K562 (cell line): Measurements from ENCODE around the gene BST1. TPM values are rescaled to one million over a fixed set of nuclear protein-coding genes. Genes with fewer than 3 reads are reported as not detected.

Experiments used
- CEBPG ChIP-seq, 3 experiments: fragments of 200-800 bp in 1 of 3; sonication (Bioruptor generic) in 1 of 3; sonication (generic) in 1 of 3; formaldehyde crosslinking in 1 of 3; IDR thresholded peaks in 2 of 3; conservative IDR thresholded peaks in 1 of 3; 2 replicates each; pipeline versions ENCODE4 v1.6.1 to v1.8.0; 2016 to 2022; ENCODE audit warnings: missing compliant biosample characterization in 2 of 3, missing genetic modification characterization in 2 of 3, mild to moderate bottlenecking in 1 of 3, missing genetic modification reagents in 1 of 3
- CTBP1 ChIP-seq: fragments of 450-650 bp; IDR thresholded peaks from 2 replicates; pipeline ENCODE4 v1.6.1; 2016; ENCODE audit warnings: borderline replicate concordance
- ERF ChIP-seq: fragments of 450-650 bp; formaldehyde crosslinking; IDR thresholded peaks from 2 replicates; pipeline ENCODE4 v1.4.0; 2020; ENCODE audit warnings: mild to moderate bottlenecking, mixed read lengths
- ETS2 ChIP-seq: IDR thresholded peaks from 2 replicates; pipeline ENCODE4 v1.6.1; 2016; ENCODE audit warnings: borderline replicate concordance, missing genetic modification characterization, mild to moderate bottlenecking, moderate library complexity, missing compliant biosample characterization; ENCODE audit not compliant: poor library complexity, severe bottlenecking
- HEY1 ChIP-seq: fragments of 250-450 bp; sonication (Bioruptor Pico); IDR thresholded peaks from 2 replicates; pipeline ENCODE4 v1.5.0; 2020; ENCODE audit warnings: mild to moderate bottlenecking, moderate library complexity, borderline replicate concordance
- HMG20B ChIP-seq: fragments of 250-450 bp; sonication (Bioruptor Pico); IDR thresholded peaks from 2 replicates; pipeline ENCODE4 v1.5.0; 2021; ENCODE audit warnings: mild to moderate bottlenecking
- NCOA1 ChIP-seq: fragments of 450-650 bp; IDR thresholded peaks from 2 replicates; pipeline ENCODE4 v1.6.1; 2016; ENCODE audit warnings: low read depth
- POLR2AphosphoS2 ChIP-seq: IDR thresholded peaks from 2 replicates; pipeline ENCODE4 v1.6.1; 2012; ENCODE audit warnings: low read length, improper control_type of control experiment
- RBM14 ChIP-seq: fragments of 200-400 bp; formaldehyde crosslinking; IDR thresholded peaks from 2 replicates; pipeline ENCODE4 v1.6.1; 2018; ENCODE audit warnings: low read depth, mild to moderate bottlenecking, low read length, moderate library complexity, borderline replicate concordance; ENCODE audit not compliant: insufficient read depth
- RFX7 ChIP-seq: fragments of 250-450 bp; sonication (Bioruptor Pico); IDR thresholded peaks from 2 replicates; pipeline ENCODE4 v1.5.1; 2021; ENCODE audit warnings: mild to moderate bottlenecking
- ZNF12 ChIP-seq: sonication (generic); formaldehyde crosslinking; IDR thresholded peaks from 2 replicates; pipeline ENCODE4 v1.4.0; 2020; ENCODE audit warnings: mild to moderate bottlenecking, missing genetic modification reagents
- ZNF780A ChIP-seq: fragments of 250-450 bp; sonication (Bioruptor Pico); IDR thresholded peaks from 2 replicates; pipeline ENCODE4 v1.5.0; 2021; ENCODE audit warnings: mild to moderate bottlenecking
- polyA plus RNA-seq, 8 experiments: library from polyadenylated mRNA; depleted of rRNA in 4 of 8; stranded (reverse) in 5 of 8; unstranded in 3 of 8; fragments of >200 nt; fragmentation: Nextera tagmentation in 2 of 8; fragmentation: Illumina TruSeq in 1 of 8; extraction: Ambion mirVana in 2 of 8; extraction: Trizol in 1 of 8; gene quantifications; 2 replicates each; pipeline versions ENCODE4 v1.2.1 to v1.2.3, GENCODE V29; 2011 to 2014; ENCODE audit warnings: inconsistent platforms in 1 of 8, missing spikeins in 1 of 8
- total RNA-seq, 7 experiments: library from RNA; depleted of rRNA in 6 of 7; stranded (reverse); fragments of >200 nt in 6 of 7; fragmentation: Illumina TruSeq in 2 of 7; extraction: Trizol in 2 of 7; gene quantifications; 2 replicates each; pipeline versions ENCODE4 v1.2.1 to v1.2.3, GENCODE V29; 2011 to 2021; ENCODE audit warnings: low replicate concordance in 1 of 7
- TF ChIP-seq, protein P1 (sequence below), 3 experiments: fragments of 200-800 bp in 1 of 3; sonication (Bioruptor generic) in 1 of 3; sonication (generic) in 1 of 3; formaldehyde crosslinking in 1 of 3; IDR thresholded peaks; 2 replicates each; pipeline versions ENCODE4 v1.6.1 to v1.8.0; 2016 to 2022; ENCODE audit warnings: mild to moderate bottlenecking in 2 of 3, missing compliant biosample characterization in 2 of 3, missing genetic modification characterization in 2 of 3, missing genetic modification reagents in 1 of 3
- TF ChIP-seq, protein P2 (sequence below): fragments of 250-450 bp; sonication (Bioruptor Pico); IDR thresholded peaks from 2 replicates; pipeline ENCODE4 v1.5.0; 2020; ENCODE audit warnings: mild to moderate bottlenecking
- TF ChIP-seq, protein P3 (sequence below): sonication (generic); IDR thresholded peaks from 2 replicates; pipeline ENCODE4 v1.6.1; 2016
- TF ChIP-seq, protein P4 (sequence below): fragments of 150-350 bp; IDR thresholded peaks from 2 replicates; pipeline ENCODE4 v1.6.1; 2014; ENCODE audit warnings: low read depth, mild to moderate bottlenecking, low read length, borderline replicate concordance
- TF ChIP-seq, protein P5 (sequence below), 2 experiments: fragments of 450-650 bp; IDR thresholded peaks; 2 replicates each; pipeline ENCODE4 v1.6.1; 2016

BST1 gene
- total and polyA plus RNA-seq, 9 of the 15 experiments (the other 6 are each of a cell fraction or from before 2014, with no cell fraction given): 0.04 to 0.38 (median 0.07) TPM; not detected in 6

DNA sequence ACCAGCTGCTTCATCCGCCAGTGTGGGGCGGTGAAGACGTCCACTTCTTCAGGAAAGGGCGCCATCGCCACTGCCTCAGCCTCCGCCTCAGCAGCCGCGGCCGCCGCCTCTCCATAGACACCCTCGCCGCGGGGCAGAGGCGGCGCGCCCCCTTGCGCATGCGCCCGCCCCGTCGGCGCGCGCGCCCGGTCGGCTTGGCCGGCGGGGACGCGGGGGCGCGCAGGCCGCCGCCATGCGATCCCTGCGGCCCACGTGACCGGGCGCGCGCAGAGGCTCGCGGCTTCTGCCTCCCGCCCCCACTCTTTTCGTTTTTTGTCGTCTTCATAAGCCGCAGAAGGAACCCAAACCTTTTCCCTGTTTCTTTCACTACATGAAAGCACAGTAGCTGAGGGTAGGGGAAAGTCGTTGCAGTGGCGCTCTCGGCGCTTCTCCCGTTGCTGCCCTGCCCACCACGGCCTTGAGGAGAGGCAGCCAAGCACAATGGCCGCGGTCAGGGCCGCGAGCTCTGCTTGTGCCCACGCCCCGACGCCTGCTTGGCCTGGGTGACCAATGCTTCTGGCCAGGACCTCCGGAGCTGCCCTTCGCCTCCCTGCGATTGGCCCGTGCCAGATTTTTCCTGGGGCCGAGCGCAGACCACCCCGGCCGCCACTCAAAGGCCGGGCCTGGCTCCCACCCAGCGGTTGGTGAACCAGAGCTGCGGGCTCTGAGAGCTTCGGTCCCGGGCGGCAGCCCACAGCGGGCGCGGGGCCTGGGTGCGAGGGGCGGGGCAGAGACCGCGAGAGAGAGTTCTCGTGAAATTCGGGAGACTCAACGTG, 47.4 kb upstream of the BST1 start, which contains the start of gene FBXL5 (continued):
- TF ChIP-seq CEBPG (CRISPR knock-in tag; IDR thresholded peaks at IDR 0.05): no peak
- TF ChIP-seq CEBPG (tag; conservative IDR thresholded peaks at IDR 0.05 in 1 of 2, IDR thresholded peaks at IDR 0.05 in 1 of 2): no peak
- peak; percentile 65; the same call in 1 of the 2 replicates for TF ChIP-seq RFX7
- TF ChIP-seq, protein P1, sequence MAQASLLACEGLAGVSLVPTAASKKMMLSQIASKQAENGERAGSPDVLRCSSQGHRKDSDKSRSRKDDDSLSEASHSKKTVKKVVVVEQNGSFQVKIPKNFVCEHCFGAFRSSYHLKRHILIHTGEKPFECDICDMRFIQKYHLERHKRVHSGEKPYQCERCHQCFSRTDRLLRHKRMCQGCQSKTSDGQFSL (CRISPR knock-in tag; IDR thresholded peaks at IDR 0.05): no peak
- TF ChIP-seq, protein P1 (tag; IDR thresholded peaks at IDR 0.05): no peak
- TF ChIP-seq ERF (CRISPR knock-in tag): peak; percentile 80; the same call in 1 of the 2 replicates
- TF ChIP-seq, protein P2, sequence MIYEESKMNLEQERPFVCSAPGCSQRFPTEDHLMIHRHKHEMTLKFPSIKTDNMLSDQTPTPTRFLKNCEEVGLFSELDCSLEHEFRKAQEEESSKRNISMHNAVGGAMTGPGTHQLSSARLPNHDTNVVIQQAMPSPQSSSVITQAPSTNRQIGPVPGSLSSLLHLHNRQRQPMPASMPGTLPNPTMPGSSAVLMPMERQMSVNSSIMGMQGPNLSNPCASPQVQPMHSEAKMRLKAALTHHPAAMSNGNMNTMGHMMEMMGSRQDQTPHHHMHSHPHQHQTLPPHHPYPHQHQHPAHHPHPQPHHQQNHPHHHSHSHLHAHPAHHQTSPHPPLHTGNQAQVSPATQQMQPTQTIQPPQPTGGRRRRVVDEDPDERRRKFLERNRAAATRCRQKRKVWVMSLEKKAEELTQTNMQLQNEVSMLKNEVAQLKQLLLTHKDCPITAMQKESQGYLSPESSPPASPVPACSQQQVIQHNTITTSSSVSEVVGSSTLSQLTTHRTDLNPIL (CRISPR knock-in tag): no peak
- no peak for TF ChIP-seq ZNF780A (CRISPR knock-in tag)
- TF ChIP-seq, protein P3, sequence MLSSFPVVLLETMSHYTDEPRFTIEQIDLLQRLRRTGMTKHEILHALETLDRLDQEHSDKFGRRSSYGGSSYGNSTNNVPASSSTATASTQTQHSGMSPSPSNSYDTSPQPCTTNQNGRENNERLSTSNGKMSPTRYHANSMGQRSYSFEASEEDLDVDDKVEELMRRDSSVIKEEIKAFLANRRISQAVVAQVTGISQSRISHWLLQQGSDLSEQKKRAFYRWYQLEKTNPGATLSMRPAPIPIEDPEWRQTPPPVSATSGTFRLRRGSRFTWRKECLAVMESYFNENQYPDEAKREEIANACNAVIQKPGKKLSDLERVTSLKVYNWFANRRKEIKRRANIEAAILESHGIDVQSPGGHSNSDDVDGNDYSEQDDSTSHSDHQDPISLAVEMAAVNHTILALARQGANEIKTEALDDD: no peak
- TF ChIP-seq, protein P4, sequence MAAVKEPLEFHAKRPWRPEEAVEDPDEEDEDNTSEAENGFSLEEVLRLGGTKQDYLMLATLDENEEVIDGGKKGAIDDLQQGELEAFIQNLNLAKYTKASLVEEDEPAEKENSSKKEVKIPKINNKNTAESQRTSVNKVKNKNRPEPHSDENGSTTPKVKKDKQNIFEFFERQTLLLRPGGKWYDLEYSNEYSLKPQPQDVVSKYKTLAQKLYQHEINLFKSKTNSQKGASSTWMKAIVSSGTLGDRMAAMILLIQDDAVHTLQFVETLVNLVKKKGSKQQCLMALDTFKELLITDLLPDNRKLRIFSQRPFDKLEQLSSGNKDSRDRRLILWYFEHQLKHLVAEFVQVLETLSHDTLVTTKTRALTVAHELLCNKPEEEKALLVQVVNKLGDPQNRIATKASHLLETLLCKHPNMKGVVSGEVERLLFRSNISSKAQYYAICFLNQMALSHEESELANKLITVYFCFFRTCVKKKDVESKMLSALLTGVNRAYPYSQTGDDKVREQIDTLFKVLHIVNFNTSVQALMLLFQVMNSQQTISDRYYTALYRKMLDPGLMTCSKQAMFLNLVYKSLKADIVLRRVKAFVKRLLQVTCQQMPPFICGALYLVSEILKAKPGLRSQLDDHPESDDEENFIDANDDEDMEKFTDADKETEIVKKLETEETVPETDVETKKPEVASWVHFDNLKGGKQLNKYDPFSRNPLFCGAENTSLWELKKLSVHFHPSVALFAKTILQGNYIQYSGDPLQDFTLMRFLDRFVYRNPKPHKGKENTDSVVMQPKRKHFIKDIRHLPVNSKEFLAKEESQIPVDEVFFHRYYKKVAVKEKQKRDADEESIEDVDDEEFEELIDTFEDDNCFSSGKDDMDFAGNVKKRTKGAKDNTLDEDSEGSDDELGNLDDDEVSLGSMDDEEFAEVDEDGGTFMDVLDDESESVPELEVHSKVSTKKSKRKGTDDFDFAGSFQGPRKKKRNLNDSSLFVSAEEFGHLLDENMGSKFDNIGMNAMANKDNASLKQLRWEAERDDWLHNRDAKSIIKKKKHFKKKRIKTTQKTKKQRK: no peak
- TF ChIP-seq HEY1 (CRISPR knock-in tag): no peak
- TF ChIP-seq POLR2AphosphoS2: peak; percentile 67; the same call in 1 of the 2 replicates
- TF ChIP-seq HMG20B: peak; percentile 60; the same call in 1 of the 2 replicates
- TF ChIP-seq ZNF12 (CRISPR knock-in tag): no peak
- peak; percentile 6; the same call in 1 of the 2 replicates for TF ChIP-seq CTBP1
- TF ChIP-seq RBM14: 0 out of 2 replicates have a peak, but pooled peaks have one; percentile 76
- TF ChIP-seq, protein P5, sequence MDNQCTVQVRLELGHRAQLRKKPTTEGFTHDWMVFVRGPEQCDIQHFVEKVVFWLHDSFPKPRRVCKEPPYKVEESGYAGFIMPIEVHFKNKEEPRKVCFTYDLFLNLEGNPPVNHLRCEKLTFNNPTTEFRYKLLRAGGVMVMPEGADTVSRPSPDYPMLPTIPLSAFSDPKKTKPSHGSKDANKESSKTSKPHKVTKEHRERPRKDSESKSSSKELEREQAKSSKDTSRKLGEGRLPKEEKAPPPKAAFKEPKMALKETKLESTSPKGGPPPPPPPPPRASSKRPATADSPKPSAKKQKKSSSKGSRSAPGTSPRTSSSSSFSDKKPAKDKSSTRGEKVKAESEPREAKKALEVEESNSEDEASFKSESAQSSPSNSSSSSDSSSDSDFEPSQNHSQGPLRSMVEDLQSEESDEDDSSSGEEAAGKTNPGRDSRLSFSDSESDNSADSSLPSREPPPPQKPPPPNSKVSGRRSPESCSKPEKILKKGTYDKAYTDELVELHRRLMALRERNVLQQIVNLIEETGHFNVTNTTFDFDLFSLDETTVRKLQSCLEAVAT (IDR thresholded peaks at IDR 0.05): no peak; a peak in 1 of 4 replicates
- TF ChIP-seq NCOA1: no peak
- TF ChIP-seq ETS2: no peak
